NCI-H1417 treated with DMSO at 0.1 percent for 48 hours (cell line): Measurements from ENCODE around the gene CADM2.

ENCODE experiments used
- DNase-seq: peaks from one replicate; lab custom pipeline; 2025; lab: John Stamatoyannopoulos, UW

The CADM2 gene

GRCh38 chr3:85321892-85322291 lies 363.1 kb downstream of the CADM2 start:
- no peak for DNase-seq

GRCh38 chr3:85330071-85330470 lies 371.3 kb downstream of the CADM2 start:
- no peak for DNase-seq

- DNase-seq: no peak
Measured at GRCh38 chr3:85337895-85338294, 379.1 kb downstream of the CADM2 start.

GRCh38 chr3:85342915-85343314 lies 384.1 kb downstream of the CADM2 start:
- DNase-seq: no peak

GRCh38 chr3:85355572-85355971 lies 396.8 kb downstream of the CADM2 start:
- no peak for DNase-seq

- no peak for DNase-seq
Measured at GRCh38 chr3:85360742-85361387, 402.1 kb downstream of the CADM2 start.

- no peak for DNase-seq
Measured at GRCh38 chr3:85364296-85364909, 405.6 kb downstream of the CADM2 start.

GRCh38 chr3:85370341-85370740 lies 411.6 kb downstream of the CADM2 start:
- no peak for DNase-seq

- DNase-seq: no peak
Measured at GRCh38 chr3:85376131-85376530, 417.3 kb downstream of the CADM2 start.

- no peak for DNase-seq
Measured at GRCh38 chr3:85377115-85377514, 418.3 kb downstream of the CADM2 start.

GRCh38 chr3:85384372-85384771 lies 425.6 kb downstream of the CADM2 start:
- DNase-seq: no peak

- DNase-seq: no peak
Measured at GRCh38 chr3:85387913-85388505, 429.2 kb downstream of the CADM2 start.

GRCh38 chr3:85394424-85394823 lies 435.6 kb downstream of the CADM2 start:
- no peak for DNase-seq

- DNase-seq: no peak
Measured at GRCh38 chr3:85397434-85397833, 438.6 kb downstream of the CADM2 start.

GRCh38 chr3:85426121-85426520 lies 467.3 kb downstream of the CADM2 start:
- no peak for DNase-seq

- DNase-seq: peak; percentile 51
Measured at GRCh38 chr3:85427467-85427866, 468.7 kb downstream of the CADM2 start.

GRCh38 chr3:85432081-85432480 lies 473.3 kb downstream of the CADM2 start:
- no peak for DNase-seq

- no peak for DNase-seq
Measured at GRCh38 chr3:85433319-85433718, 474.5 kb downstream of the CADM2 start.

- no peak for DNase-seq
Measured at GRCh38 chr3:85455561-85456200, 496.9 kb downstream of the CADM2 start.

GRCh38 chr3:85474241-85474640 lies 515.5 kb downstream of the CADM2 start:
- peak; percentile 70 for DNase-seq

GRCh38 chr3:85475346-85475745 lies 516.6 kb downstream of the CADM2 start:
- DNase-seq: no peak

GRCh38 chr3:85476891-85477495 lies 518.2 kb downstream of the CADM2 start:
- DNase-seq: no peak
